ENCODE data around the gene SLC16A5. TPM values are rescaled to one million over a fixed set of nuclear protein-coding genes. Genes with fewer than 3 reads are reported as not detected.

The SLC16A5 gene
- total RNA-seq, 1 experiment from 2014 or later, result 17.1 TPM

GRCh38 chr17:75142236-75142971, 54.6 kb downstream of the SLC16A5 start:
- Mint-ChIP-seq H3K9me3 (no peaks in the 10 kb centered on the region), H3K4me3 (no peak overlapping the region), H3K36me3 (ENCODE audit: insufficient read depth in 1 of 3, low read depth in 3 of 3) (peaks cover 53 to 90% (median 83%) of the 10 kb centered on the region in 3 experiments), H3K4me1 (no peaks in the 10 kb centered on the region), H3K27ac (no peak overlapping the region), H3K27me3 (ENCODE audit: low read depth) (no peaks in the 10 kb centered on the region; the same call in 1 of the 2 replicates)
- no peak for TF ChIP-seq CTCF (conservative IDR thresholded peaks at IDR 0.05)
- H2AK5ac ChIP-seq (ENCODE audit: insufficient read length, low read length), result no peak overlapping the region
- no peak overlapping the region for H3K18ac ChIP-seq (ENCODE audit: insufficient read length, low read depth, low read length)
- 0 out of 2 replicates have a peak, but pooled peaks cover 4% of the 10 kb centered on the region for H3K79me2 ChIP-seq (ENCODE audit: insufficient read depth, low read length)
- no peak overlapping the region for H3K14ac ChIP-seq (ENCODE audit: insufficient read depth, low read length)
- DNase-seq, result no peak
- H3K9me3 ChIP-seq (ENCODE audit: control insufficient read depth, low read depth, low read length), result no peaks in the 10 kb centered on the region
- no peak overlapping the region for H2BK15ac ChIP-seq (ENCODE audit: low read depth, low read length)
- no peak overlapping the region for H2BK20ac ChIP-seq (ENCODE audit: low read depth, low read length, poor library complexity, severe bottlenecking)
- WGBS (ENCODE audit: extremely low coverage, insufficient read length, low lambda C conversion rate), result no CpG with 5 or more reads among the region's 13 CpGs
- H3K27ac ChIP-seq (ENCODE audit: insufficient read length, low read depth, low read length), result no peak overlapping the region
- H3K79me1 ChIP-seq (ENCODE audit: insufficient read depth, low read depth, low read length, poor library complexity, severe bottlenecking), result peaks cover 16% of the 10 kb centered on the region
- H3K56ac ChIP-seq (ENCODE audit: insufficient read length, low read depth, low read length), result no peak overlapping the region
- H2AFZ ChIP-seq (ENCODE audit: low read length), result no peak overlapping the region
- no peak overlapping the region for H3K23ac ChIP-seq (ENCODE audit: insufficient read length, low read depth, low read length)
- H4K5ac ChIP-seq (ENCODE audit: insufficient read length, low read depth, low read length), result no peak overlapping the region
- no peak overlapping the region for H3K4me2 ChIP-seq (ENCODE audit: insufficient read depth, insufficient read length, low read length)
- no peak overlapping the region for H3K4ac ChIP-seq (ENCODE audit: low read depth, low read length)
- H3T11ph ChIP-seq (ENCODE audit: low read length), result no peak overlapping the region
- H4K8ac ChIP-seq (replicated peaks; ENCODE audit: insufficient read length, low read depth, low read length), result no peak overlapping the region
- H3K9ac ChIP-seq (ENCODE audit: extremely low read depth, insufficient read length, low read length), result no peak overlapping the region
- H2BK120ac ChIP-seq (ENCODE audit: low read depth, low read length, poor library complexity, severe bottlenecking), result no peak overlapping the region
- no peak overlapping the region for H2BK12ac ChIP-seq (ENCODE audit: insufficient read length, low read depth, low read length)
- H2BK5ac ChIP-seq (ENCODE audit: insufficient read length, low read length), result no peak overlapping the region
- H4K20me1 ChIP-seq (ENCODE audit: control insufficient read depth, insufficient read depth, insufficient read length), result no peaks in the 10 kb centered on the region
- no peaks in the 10 kb centered on the region for H3K27me3 ChIP-seq (ENCODE audit: insufficient read depth, low read length)
- no peaks in the 10 kb centered on the region for H3K23me2 ChIP-seq (ENCODE audit: insufficient read length, low read depth, low read length, poor library complexity, severe bottlenecking)
- H3K4me1 ChIP-seq (ENCODE audit: insufficient read depth, low read length), result no peaks in the 10 kb centered on the region
- H4K91ac ChIP-seq (ENCODE audit: insufficient read length, low read depth, low read length), result no peak overlapping the region
